22Rv1 (cell line): ENCODE results near the gene CTSK.

ENCODE experiments used
- CTCF ChIP-seq: fragments of 450-650 bp; IDR thresholded peaks from 2 replicates; pipeline ENCODE4 v1.5.1; 2017; ENCODE audit warnings: mild to moderate bottlenecking
- ZFX ChIP-seq: fragments of 450-650 bp; IDR thresholded peaks from 2 replicates; pipeline ENCODE4 v1.6.1; 2017; ENCODE audit warnings: antibody characterized with exemption, borderline replicate concordance

- no peak for TF ChIP-seq CTCF
- no peak for TF ChIP-seq ZFX
Measured at GRCh38 chr1:150832597-150832996, 24.5 kb upstream of the CTSK start.
